Stimulated activated naive CD8-positive, alpha-beta T cell treated with anti-CD3 and anti-CD28 coated beads, Interleukin-15, Interleukin-2, amounts not matched to agents 100 U/mL and 50 U/mL, for 24 hours (primary cell): ENCODE data around the gene NAT9.
A peak's percentile ranks its signal among the peaks of the same experiment; 100 is the strongest.

Experiments used
- ATAC-seq: fragments of 150-1000 bp; cut with Tn5 transposase; one replicate; pipeline ENCODE4 v1.10.0; 2021
- DNase-seq: peaks from one replicate; pipeline ENCODE4 v3.0.0; 2021

NAT9 gene

DNA sequence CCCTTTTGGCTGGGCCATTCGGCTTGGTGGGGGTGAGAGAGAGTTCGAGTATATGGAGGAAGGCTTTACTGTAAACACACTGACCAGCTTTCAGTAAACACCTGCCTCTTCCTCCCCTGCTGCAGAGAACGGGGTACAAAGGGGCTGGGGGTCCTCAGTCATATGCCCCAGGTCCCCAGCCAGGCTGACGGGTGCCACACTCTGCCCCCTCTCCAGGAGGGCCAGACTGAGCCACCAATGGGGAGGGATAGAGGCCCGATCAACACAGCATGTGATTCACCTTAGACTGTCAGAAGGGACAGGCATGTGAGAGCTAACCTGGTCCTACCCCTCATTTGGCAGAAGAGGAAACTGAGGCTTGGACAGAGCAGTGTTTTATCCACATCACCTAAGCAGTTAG lies 14.7 kb downstream of the NAT9 start:
- DNase-seq, result no peak
- ATAC-seq, result no peak

DNA sequence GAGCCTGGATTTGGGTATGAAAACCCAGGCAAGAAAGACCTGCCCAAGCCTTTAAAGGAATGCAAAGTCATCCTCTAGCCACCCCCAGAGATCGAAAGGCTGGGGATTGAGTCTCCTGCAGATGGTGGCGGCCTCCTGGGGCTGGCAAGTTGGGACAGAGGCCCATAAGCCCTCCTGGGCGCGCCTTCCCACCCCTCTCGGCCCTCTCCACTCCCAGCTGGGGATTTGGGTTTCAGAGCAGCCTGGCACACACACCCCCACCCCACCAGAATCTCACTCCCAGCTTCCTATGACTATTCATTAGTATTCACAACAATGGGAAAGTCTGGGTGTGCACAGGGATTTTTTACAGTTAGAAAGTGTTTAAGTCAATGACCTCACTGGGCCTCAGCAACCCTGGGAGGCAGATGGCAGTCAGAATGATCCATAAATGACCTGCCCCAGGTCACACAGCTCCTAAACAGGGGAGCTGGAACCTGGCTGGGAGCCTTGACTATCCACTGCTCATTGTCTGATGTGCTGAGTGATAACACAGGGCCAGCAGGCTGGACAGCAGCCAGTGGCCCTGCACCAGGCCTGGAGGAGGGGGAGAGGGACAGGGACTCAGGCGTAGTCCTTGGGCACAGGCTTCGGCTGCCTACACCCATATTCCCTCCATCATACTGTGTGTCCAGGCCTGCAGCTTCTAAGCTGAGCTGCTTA lies 15.6 kb downstream of the NAT9 start:
- no peak for ATAC-seq
- no peak for DNase-seq

DNA sequence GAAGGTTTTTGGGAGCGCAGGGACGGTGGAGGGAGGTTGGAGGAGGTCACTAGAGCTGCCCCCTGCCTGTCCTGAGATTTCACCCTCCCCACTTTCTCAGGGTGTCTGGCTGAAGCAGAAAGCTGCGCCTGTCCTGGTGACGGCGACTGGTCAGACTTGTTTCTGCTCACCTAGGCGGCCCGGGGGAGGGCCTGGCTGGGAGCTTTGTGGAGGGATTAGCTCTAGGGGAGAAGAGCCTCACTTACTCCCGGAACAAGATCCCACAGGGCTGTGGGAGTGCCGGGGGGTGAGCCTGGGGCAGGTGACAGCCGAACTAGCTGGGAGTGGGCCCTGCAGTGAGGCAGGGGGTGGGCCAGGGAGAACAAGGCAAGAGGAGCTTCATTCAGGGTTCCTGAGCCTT lies 16.2 kb downstream of the NAT9 start:
- ATAC-seq (no peak), DNase-seq (no peak)

DNA sequence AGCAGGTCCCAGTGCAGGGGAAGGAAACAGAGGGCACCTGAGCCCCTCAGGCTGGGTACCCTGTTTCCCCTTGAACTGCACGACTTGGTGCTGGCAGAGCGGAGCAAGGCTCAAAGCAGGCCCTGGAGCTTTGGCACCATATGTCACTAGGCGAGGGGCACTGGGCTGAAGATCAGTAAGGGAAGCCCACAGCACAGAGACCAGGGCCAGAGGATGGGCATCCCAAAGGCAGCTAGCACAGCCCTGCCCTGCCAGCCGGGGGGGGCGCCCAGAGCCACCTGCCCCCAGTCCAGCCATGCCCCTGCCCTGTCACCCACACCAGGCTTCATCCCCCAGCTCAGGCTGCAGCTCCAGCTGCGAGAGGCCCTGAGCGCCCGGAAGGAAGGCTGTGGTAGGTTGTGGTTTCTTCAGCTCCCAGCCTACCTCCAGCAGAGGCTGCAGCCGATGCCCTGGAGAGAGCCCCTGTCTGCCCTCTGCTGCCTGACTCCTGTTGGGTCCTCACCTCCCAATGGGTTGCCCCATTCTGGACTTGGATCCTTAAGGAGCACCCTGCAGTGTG lies 16.8 kb downstream of the NAT9 start:
- ATAC-seq (peak; percentile 80), DNase-seq (peak; percentile 55)

DNA sequence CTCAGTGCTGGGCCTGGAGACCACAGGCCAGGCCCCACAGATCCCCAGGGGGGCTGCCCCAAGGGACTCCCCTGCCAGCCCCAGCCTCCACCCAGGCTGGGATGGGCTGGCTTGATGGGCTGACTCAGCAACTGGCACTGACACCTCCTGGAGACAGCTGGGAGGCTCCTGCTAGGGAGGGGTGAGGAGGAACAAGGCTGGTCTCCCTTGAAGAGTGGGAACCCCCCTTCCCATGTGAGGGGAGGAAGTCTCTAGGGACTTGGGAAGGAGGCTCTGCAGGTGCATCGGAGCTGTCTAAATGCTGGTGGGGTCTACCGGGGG lies 17.3 kb downstream of the NAT9 start:
- ATAC-seq (peak; percentile 54), DNase-seq (no peak)

DNA sequence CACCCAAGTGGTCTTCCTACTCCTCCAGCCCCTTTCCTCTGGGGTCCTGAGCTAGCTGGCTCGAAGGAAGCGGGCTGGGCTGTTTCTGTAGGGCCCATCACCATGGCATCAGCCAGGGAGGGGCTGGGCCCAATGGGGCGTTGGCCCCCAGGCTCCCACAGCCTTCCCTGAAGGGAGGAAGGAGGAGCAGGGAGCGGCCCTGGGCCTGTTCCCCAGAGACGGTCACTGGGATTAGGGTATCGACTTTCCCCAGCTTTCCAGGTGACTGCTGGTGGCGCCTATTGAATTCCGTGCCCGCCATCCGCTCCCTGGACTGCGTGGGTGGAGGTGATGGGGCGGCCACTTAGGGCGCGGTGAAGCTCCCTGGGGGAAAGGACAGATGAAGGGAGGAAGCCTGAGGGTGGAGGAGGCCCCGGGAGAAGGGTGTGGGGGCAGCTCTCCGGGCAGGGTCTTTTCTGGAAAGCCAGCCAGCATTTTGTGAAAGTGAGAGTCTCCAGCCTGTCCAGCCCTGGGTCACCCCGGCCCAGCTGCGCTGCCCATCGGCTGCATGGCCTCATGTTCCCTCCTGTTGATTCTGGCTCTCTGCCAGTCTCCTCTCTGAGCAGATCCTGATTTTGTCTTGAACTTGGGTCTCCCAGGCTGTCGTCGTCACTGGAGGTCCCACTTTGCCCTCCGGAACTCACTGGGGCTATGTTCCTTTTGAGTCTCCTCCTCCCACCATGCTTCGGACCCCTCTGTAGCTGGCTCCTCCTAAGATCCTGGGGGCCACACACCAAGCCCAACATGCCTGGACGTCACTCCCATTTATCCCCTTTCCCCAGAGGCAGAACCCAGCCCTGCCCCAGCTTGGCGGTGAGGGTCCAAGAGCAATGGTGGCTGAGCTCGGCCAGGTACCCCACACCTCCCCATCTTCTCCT lies 18.0 kb downstream of the NAT9 start:
- ATAC-seq, result no peak
- no peak for DNase-seq

DNA sequence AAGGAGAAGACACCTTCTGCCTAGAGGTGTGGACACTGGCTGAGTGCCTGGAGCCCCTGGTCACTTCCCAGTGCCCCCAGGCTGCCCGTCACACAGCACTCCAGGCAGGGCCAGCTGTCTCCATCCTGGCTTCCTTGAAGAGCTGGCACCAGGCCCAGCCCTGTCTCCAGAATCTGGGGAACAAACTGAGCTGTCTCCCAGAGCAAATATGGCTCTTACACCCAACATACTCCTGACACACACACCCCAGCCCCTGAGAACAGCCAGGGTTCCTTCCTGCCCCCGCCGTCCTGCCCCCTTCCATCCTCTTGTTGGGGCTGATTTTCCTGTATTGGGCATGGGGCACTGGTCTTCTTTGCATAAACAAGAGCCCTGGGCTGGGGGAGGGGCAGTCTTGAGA lies 18.6 kb downstream of the NAT9 start:
- ATAC-seq (no peak), DNase-seq (no peak)

DNA sequence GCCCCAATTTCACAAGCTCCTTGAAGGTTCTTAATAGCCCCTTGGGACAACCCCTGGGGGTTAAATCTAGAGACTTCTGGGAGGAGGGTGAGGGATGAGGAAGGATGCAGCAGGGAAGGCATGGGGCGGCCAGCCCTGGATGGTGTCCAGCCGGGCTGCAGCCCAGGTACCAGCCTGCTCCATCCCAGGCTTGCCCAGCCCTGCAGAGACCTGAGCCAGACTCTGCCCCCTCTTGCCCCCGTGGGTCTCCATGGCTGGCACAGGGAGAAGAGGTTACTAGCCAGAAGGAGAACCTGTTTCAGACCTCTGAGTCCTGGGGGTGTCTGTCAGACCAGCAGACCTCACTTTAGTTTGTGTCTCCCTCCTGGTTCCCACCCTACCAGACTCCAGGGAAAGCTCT lies 19.3 kb downstream of the NAT9 start:
- no peak for ATAC-seq
- DNase-seq, result no peak

DNA sequence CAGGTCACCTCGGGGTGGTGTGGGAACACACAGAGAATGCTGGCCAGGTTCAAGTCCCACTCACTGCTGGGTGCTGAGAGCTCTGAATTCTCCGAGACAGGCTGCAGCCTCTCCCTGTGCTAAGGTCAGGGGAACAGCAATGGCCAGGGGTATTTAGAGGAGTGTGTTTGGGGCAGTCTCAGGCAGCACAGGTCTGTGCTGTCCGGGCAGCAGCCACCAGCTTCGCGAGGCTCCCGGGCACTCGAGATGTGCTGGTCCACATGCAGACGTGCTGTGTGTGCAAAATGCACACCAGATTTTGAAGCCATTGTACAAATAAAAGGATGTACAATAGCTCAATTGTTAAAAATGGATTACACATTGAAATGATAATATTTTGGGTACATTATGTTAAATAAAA lies 20.6 kb downstream of the NAT9 start:
- ATAC-seq (no peak), DNase-seq (no peak)

DNA sequence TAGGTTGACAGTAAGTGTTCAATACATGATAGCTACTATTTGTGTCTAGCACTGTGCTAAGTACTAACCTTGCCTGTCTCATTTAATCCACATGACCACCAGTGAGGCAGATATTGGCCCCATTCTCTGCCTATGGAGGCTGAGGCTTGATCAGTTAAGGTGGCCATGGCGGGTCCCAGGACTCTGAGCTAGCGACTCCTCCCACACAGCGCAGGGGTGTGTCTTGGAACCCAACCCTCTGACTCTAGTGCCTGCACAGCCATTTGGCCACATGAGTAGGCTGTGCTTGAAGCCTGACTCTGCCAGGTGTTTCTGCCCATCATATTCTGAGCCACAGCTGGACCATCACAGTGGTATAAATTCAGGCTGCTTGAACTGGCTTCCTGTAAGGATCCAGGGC lies 21.3 kb downstream of the NAT9 start:
- ATAC-seq, result no peak
- DNase-seq, result no peak

DNA sequence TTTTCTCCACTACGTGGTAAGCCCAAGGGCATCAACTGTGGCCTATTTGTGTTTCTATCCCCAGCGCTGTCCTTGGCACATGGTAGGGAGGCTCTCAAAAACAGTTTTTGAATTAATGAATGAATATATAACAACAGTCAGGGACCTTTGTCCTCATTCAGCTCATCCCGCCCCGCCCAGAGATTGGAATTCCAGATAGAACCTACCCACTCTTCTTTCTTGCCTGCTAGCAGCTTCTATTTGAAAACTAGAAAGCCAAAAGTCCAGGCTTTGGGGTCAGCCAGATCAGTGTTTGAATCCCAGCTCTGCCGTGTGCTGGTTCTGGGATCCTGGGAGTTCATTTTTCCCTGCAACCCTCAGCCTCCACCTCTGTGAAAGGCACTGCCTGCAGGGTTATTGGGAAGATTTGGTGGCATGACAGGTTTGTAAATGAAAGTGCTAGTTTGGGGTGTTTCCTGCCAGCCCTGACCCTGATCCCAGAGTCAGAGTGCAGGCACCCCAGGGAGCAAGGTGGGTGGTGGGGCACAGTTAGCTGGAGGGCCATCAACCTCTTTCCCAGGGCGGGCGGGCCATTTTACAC lies 23.2 kb downstream of the NAT9 start:
- DNase-seq (no peak), ATAC-seq (no peak)

DNA sequence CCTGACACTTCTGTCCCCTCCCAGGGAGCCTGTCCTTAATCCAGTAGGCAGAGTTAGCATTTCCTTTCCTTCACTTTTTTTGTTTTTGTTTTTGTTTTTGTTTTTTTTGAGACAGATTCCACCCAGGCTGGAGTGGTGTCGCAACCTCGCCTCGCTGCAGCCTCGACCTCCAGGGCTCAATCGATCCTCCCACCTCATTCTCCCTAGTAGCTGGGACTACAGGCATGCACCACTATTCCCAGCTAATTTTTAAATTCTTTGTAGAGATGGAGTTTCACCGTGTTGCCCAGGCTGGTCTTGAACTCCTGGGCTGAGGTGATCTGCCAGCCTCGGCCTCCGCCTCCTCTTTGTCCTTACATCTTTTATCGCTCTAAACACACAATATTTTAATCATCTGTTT lies 23.7 kb downstream of the NAT9 start:
- DNase-seq (no peak), ATAC-seq (no peak)

DNA sequence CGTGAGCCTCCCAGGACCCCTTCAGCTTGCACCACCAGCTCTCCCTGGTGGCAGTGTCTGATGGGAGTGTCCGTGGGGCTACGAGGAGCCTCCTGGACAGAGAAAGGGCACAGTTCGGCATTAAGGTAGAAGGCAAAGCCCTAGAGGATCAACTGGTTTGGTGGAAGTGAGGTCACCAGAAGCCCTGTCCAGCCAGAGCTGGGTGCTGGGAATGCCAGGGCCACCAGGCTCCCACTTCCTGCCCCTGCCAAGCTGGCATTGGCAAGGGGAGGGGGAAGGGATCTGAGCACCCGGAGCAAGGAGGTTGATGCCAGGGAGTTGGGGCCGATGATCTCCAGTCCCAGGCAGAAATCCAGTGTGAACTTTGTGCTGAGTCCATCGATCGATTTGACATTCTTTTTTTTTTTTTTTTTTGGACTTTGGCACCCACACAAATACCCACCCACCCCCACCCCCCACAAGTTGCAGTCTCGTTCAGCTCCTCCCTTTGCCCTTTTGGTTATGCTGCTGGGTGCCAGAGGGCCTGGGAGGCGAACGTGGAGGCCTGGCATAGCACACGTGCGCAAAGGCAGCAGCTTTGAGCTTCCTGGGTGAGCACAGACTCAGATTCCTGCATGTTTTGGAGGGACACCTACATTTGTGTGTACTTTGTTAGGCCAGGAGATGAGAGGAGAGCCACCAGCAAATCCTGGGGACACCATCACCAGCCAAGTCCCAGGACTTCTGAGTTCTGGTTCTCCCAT lies 25.6 kb downstream of the NAT9 start:
- DNase-seq (peak; percentile 52), ATAC-seq (no peak)

DNA sequence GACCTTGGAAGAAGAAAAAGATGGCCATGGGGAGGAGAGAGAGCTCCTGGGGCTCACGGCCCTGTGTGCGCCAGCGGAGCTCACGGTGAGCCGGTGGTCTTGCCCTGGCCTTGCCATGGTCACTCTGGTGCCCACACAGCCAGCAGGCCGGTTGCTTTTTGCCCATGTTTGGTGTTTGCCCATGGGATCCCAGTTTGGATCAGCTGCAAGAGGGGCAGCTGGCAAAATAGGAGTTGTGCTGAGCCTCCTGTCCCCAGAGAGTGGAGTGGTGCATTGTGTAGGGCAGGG lies 26.2 kb downstream of the NAT9 start:
- no peak for ATAC-seq
- DNase-seq, result no peak

DNA sequence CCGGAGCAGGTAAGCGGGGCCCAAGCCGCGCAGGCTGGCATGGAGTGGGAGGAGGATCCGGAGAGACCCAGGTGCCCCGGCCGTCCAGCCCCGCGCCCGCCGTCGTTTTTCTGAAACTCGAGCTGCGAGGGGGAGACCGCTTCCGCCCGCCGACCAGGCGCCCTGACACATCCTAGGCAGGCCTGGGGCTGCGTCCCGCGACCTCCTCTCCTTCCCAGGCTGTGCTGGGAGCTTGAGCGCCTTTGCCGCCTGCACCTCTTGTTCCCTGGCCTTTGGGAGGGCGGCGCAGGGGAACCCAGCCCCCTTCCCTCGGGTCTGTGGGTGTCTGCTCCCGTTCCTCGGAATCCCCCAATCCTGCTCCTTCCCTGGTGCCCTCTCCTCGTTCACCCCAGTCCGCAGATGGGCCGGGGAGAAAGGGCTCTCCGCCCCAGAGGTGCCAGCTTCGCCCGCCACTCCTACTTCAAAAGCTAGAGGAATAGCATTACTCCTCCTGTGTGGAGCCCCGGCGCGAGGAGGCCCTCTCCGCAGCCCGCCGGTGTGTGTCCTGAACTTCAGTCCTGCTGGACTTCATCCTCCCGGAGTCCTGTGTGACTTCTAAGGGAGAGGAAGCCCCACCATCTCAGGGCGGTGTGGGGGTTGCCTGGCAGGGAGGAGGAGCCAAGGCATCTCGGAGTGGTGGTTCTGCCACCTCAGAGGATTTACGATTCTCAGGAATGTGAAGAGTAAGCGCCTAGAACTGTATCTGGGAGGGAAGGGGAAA lies 26.7 kb downstream of the NAT9 start:
- ATAC-seq (no peak), DNase-seq (peak; percentile 64)

DNA sequence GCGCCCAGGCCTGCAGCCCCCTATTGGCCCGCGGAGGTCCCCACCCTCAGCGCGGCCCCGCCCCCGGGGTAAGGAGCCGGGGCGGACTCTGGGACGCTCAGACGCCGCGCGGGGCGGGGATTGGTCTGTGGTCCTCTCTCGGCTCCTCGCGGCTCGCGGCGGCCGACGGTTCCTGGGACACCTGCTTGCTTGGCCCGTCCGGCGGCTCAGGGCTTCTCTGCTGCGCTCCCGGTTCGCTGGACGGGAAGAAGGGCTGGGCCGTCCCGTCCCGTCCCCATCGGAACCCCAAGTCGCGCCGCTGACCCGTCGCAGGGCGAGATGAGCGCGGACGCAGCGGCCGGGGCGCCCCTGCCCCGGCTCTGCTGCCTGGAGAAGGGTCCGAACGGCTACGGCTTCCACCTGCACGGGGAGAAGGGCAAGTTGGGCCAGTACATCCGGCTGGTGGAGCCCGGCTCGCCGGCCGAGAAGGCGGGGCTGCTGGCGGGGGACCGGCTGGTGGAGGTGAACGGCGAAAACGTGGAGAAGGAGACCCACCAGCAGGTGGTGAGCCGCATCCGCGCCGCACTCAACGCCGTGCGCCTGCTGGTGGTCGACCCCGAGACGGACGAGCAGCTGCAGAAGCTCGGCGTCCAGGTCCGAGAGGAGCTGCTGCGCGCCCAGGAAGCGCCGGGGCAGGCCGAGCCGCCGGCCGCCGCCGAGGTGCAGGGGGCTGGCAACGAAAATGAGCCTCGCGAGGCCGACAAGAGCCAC lies 27.4 kb downstream of the NAT9 start, which contains the start of gene NHERF1:
NHERF1 (plus strand) TSS at position 100 of the 750 bp plus-strand sequence; CDS start at position 319, 219 bp downstream.
- ATAC-seq (peak; percentile 91), DNase-seq (peak; percentile 97)

DNA sequence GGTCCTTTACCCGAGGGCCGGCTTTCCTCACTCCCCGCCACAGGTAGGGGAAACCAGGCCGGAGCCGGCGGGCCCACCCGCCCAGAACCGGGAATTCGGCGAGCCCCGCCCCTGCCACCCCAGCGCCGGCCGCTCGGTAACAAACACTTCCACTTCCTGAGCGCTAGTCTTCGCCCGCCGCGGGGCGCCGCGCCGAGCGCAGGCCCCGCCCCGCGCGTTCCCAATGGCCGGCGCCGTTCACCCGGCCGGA lies 27.9 kb downstream of the NAT9 start:
- DNase-seq, result no peak
- no peak for ATAC-seq

DNA sequence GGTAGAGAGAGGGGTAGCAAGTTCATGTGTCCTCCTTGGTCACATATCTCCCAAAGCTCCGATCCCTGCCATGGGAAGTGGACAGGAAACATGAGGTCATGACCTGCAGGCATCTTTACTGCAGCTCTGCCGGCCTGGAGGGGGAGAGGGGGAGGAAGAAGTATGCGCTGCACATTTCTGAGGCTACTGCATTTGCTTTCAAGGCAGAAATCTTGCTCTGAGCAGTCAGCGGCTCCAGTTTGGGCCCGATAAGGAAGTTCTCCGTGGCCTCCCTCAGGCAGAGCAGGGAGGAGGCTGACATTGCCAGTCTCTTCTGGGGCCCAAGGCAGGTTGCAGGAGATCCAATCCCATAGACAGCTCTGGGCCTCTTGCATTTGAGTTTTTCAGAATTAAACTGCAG lies 29.2 kb downstream of the NAT9 start:
- DNase-seq (no peak), ATAC-seq (no peak)

DNA sequence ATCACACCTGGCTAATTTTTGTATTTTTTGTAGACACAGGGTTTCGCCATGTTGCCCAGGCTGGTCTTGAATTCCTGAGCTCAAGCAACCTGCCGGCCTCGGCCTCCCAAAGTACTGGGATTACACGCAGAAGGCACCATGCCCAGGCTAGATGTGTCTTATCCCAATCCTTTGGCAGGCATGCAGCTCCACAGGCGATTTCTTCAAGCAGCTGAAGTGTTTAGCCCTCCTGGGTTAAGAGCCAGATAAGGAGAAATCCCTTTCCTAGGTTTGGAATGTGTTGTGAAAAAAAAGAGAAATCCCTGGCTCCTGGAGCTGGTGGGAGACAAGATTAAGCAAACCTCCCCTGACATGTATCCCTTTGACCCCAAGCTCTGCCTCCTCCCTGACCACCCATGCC lies 29.8 kb downstream of the NAT9 start:
- ATAC-seq (no peak), DNase-seq (no peak)

DNA sequence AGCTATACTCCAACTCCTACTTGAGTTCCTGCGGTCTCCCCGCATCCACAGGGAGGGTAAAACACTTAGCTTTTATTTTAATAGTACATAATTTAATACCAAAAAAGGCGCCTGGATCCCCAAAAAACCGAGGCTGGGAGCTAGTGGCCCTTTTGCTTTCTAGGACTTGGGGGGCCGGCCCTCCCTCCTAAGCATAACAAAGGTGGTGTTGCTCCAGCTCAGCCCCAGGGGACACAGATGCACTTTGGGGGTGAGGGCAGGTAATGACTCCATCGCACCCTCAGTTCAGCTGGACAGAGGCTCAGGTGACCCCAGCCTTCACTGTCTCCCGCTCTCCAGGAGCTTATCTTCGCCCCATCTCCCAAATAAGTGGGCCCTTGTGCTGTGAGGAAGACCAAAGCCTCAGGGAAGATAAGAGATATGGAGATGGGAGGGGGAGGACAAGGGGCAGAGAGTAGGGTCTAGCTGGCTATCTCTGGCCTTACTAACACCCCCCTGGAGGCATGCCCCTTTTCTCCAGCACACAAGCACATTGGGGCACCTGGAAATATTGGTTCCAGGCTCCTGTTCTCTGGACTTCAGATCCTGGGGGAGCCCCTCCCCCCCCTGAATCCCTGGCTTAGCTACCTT lies 30.5 kb downstream of the NAT9 start:
- no peak for DNase-seq
- no peak for ATAC-seq
